Hematopoietic multipotent progenitor cell (in vitro differentiated cells): Measurements from ENCODE around the gene RGS10. TPM values are rescaled to one million over a fixed set of nuclear protein-coding genes. Genes with fewer than 3 reads are reported as not detected.

Source experiments
- DNase-seq, 3 donors: peaks; one replicate each; pipeline ENCODE4 v3.0.0-alpha.2; 2011 to 2015; ENCODE audit warnings: low read depth in 2 of 3, low spot score in 2 of 3
- total RNA-seq: library from RNA; depleted of rRNA; stranded (reverse); fragments of >200 nt; gene quantifications from one replicate; pipeline ENCODE4 v1.2.3, GENCODE V29; 2012

The RGS10 gene
- total RNA-seq, 1 donor = 12.9 TPM

DNA sequence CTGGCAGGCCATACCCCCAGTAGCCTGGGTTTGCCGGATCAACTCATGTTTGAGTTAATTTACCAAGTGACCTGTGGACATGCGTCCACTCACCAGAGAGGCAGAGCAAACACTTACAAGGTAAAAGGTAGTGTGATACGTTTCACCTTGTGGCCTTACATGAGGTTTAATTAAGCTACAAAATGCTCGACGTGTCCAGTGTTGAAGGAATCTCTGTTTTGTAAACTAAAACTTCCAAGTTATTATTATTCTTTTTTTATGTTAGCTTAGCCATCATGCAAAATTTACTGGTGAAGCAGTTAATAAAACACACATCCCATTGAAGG, 42.9 kb downstream of the RGS10 start:
- DNase-seq = no peak

DNA sequence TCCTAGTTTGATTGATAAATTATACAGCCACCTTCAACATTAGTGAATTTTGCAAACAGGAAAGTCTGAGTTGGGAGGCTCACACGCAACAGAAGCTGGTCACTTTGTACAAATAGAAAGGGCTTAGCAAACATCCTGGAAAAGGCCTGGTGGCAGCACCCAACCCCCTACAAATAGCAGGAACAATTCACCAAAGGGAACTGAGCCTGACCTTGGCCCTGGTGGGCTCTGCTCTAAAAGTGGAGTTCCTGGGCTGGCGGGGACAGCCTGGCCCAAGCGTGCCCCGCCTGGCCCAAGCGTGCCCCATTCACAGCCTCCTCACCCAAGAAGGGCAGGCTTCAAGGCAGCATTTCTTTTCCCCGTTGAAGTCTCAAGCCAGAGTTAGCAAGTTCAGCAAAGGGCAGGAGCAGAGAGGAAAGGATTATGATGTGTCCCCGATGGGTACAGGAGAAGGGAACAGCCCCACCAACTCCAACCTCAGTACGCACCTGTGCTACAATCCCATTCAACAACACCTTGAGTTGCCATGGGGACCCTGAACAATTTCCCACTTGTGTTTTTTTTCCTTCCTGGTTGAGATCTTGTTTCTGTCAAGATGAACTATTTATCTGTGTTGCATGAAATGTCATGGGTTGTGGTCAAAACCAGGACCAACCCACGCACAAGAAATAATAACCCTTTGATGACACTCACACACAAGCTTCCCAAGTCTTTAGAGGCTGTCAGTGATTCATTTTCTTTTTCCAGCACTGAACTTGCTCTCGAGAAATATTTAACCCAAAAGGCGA, 43.4 kb downstream of the RGS10 start:
- DNase-seq = no peak

DNA sequence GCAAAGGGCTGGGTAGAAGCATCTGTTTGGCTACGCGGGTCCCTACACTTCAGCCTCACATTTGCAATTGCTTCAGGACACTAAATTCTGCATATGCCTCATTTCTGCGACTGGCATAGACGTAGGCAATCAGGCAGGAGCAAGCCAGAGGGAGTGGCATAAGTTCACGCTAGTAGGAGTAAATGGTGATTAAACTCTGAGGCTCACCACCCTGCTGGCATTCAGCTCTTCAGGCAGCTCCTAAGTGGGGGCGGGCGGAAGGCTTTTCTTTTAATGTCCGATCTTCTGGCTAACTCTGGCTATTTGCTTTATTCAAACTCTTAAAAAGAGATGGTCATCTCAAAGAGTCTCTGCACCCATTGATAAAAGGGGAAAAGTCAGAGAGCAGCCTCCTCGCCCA, 45.3 kb downstream of the RGS10 start:
- DNase-seq = no peak

- no peak for DNase-seq
Measured at GRCh38 chr10:119496273-119496672, 46.2 kb downstream of the RGS10 start.

DNA sequence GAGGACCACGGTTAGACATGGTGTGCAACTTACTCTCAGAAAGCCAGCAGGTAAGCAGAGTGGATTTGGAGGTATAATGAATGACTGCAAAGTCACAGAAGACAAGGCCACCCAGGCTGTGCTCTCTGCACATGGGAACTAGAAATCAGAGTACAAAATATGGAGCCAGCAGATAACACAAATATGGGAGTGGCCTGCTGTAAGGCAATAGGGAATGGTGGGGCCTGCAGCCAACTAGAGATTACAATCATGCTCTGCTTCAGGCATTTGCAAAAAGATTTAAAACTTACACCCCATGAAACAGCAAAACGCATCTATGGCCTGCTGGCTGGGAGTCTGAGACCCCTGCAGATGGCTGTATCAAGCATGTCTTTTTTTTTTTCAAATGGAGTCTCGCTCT, 47.0 kb downstream of the RGS10 start:
- DNase-seq = no peak

- no peak for DNase-seq
Measured at GRCh38 chr10:119495021-119495505, 47.5 kb downstream of the RGS10 start.

GRCh38 chr10:119494236-119495020, 48.1 kb downstream of the RGS10 start:
- DNase-seq = no peak

DNA sequence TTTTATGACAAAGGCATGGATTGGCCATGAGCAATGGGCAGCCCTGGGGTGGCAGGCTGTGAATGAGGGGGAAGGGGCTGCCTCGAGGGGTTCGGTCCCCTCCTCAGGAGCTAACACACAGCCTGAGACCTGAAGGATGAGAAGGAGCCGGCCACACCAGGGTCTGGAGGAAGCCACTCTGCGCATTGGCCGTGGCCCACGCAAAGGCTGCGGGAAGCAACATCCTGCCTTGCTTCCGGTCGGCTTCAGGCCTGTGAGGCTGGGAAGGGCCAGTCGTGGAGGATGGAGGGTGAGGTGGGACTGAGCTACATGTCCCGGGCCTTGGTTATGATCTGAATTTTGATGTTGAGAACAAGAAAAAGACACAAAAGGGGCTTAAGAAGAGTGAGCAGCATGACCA, 49.4 kb downstream of the RGS10 start:
- DNase-seq = no peak

DNA sequence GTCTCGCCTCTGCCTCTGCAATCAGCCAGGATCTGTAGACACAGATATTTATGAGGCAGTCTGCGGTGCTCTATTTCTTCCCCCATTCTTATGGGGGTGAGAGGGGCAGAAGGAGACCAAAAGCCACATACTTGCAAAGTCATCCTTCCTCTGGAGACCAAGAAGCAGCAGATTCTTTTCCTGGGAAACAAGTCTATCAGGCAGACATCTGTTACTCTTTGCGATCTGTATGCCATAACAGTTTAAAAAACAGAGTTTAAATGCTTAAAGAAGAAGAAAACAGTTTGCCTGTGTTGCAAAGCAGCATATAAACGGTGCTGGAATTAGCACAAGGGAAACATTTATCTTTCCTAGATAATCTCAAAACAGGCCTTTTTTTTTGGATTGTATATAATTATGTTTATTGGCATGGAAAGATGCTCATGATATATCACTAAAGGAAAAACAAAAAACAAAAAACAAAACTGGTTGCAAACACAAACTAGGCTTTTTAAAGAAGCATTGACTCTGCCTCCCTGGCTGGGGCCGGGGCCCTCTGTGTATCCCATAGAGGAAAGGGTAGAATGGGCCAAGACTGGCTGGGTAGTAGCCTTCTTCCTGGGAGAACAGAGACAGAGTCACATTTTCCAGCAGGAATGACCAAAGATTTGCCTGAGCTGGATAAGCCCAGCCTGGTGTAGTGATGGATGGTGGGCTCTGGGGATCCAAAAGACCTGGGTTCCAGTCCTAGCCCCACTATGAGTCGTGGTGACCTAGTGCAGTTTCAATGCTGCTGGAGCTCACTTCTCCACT, 50.4 kb downstream of the RGS10 start:
- DNase-seq = peak in 1 of 3 donors; percentile 75

- DNase-seq = no peak
Measured at GRCh38 chr10:119489991-119490326, 52.6 kb downstream of the RGS10 start.

DNA sequence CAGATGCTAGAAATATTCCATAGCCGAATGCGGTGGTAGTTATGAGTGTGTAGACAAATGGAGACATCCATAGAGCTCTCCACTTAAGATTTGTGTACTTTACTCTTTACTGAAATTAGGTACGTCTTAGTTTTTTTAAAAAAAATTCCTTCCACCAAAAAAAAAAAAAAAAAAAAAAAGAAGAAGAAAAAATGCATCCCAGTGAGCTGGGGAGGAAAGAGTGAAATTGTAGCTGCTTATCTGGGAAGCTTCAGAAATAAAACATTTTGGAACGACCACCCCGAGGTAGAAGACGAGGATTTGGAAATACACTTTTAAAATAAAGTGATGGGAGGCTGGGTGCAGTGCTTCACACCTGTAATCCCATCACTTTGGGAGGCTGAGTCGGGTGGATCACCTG, 53.8 kb downstream of the RGS10 start:
- no peak for DNase-seq

- DNase-seq = no peak
Measured at GRCh38 chr10:119483839-119484238, 58.7 kb downstream of the RGS10 start.

DNA sequence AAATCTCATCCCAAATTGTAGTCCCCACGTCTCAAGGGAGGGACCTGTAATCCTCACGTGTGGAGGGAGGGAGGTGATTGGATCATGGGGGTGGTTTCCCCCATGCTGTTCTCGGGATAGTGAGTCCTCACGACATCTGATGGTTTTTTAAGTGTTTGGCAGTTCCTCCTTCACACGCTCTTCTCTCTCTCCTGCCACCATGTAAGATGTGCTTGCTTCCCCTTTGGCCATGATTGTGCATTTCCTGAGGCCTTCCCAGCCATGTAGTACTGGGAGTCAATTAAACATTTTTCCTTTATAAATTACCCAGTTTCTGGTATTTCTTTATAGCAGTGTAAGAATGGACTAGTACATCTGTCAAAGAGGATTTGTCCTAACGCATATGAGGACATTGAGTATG, 59.5 kb downstream of the RGS10 start:
- DNase-seq = peak in 1 of 3 donors; percentile 34

- DNase-seq = no peak
Measured at GRCh38 chr10:119481781-119482426, 60.6 kb downstream of the RGS10 start.

DNA sequence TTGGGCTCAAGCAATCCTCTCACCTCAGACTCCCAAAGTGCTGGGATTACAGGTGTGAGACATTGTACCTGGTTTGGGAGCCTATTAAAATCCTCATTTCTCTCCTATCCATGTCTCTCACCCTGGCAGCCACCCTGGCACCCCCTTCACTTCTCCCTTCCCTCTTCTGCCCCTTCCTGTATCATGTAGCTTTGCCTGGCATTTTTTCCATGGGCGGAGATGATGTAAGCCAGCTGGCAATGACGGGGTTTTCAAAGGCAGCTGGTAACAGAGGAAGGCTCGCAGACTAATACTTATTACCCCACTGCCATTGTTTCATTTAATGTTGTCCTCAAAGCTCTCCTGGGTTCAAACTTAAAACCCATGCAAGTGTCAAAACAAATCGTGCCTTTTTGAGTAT, 61.9 kb downstream of the RGS10 start:
- DNase-seq = no peak

DNA sequence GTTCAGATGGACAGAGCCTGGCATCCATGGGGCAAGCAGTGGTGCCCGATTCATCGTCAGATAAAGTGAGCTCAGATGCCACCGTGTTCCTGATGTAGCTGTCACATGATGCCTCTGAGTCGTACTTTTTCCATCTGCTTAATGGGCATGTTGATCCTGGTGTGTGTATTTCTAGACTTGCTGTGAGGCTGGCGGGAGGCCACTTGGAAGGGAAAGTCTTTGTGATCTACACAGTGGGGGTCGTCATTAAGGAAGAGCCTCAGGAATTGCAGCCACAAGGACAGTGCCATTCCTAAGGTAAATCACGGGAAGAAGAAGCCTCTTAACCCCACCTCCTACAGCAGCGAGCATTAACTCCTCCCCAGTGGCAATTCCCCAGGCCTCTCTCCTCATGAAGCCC, 63.0 kb downstream of the RGS10 start:
- DNase-seq = no peak

GRCh38 chr10:119478811-119479341, 63.6 kb downstream of the RGS10 start:
- no peak for DNase-seq

DNA sequence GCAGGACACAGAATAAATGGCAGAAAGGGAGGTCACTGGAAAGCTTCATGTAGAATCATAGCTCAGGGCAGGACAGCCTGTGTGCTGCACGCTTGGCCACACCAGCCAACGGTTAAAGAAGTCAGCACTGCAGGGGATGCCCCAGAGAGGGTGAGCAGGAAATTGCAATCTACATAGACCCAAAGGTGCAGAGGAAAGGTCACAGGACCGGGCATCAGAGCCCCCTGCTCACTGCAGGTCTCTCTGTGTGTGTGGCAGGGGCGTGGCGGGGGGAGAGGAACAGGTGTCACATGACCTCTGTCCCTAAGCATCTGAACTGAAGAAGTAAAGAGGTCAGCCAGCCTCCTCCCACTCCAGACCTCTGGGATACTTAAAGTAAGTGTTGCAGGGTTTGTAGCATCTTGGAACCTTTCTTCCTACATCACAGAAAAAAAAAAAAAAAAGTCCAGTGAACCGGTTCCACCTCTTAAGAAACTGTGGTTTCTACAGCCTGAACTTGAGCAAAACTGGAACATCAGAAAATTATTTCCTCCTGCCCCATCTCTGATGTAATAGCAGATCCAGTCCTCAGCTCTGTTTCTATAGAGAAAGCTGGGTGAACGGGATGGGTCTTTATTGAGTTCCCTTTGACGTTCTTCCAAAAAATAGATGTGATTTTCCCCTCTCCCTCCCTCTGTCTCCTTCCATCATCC, 64.3 kb downstream of the RGS10 start:
- no peak for DNase-seq

GRCh38 chr10:119477444-119477843, 65.1 kb downstream of the RGS10 start:
- no peak for DNase-seq

GRCh38 chr10:119474606-119475005, 67.9 kb downstream of the RGS10 start:
- DNase-seq = no peak
